Neural crest cell (in vitro differentiated cells): Measurements from ENCODE around the gene GPC6. TPM values are rescaled to one million over a fixed set of nuclear protein-coding genes. Genes with fewer than 3 reads are reported as not detected.

ENCODE experiments used
- DNase-seq: peaks from one replicate; pipeline ENCODE4 v3.0.0; 2021; ENCODE audit warnings: low read depth, mixed read lengths, low spot score
- H3K27ac Mint-ChIP-seq: one replicate; pipeline ENCODE4 v1.8.0; 2021; ENCODE audit warnings: mild to moderate bottlenecking, mixed read lengths; ENCODE audit not compliant: unreplicated experiment
- H3K27me3 Mint-ChIP-seq: 2 replicates; pipeline ENCODE4 v1.8.0; 2021; ENCODE audit warnings: low read depth, mild to moderate bottlenecking, mixed read lengths
- H3K36me3 Mint-ChIP-seq: 2 replicates; pipeline ENCODE4 v1.8.0; 2021; ENCODE audit warnings: low read depth, mild to moderate bottlenecking, mixed read lengths
- H3K4me1 Mint-ChIP-seq: 2 replicates; pipeline ENCODE4 v1.8.0; 2021; ENCODE audit warnings: mixed read lengths
- H3K4me3 Mint-ChIP-seq: one replicate; pipeline ENCODE4 v1.8.0; 2021; ENCODE audit warnings: mild to moderate bottlenecking, mixed read lengths
- H3K9me3 Mint-ChIP-seq: 2 replicates; pipeline ENCODE4 v1.8.0; 2021; ENCODE audit warnings: mixed read lengths
- total RNA-seq: library from RNA; stranded (reverse); gene quantifications from 2 replicates; pipeline ENCODE4 v1.2.1, GENCODE V29; 2021
- TF ChIP-seq, protein P1 (sequence below): fragments of 200-600 bp; sonication (generic); conservative IDR thresholded peaks from 2 replicates; pipeline ENCODE4 v1.5.0; 2021; ENCODE audit warnings: antibody characterized with exemption, mild to moderate bottlenecking

GPC6 gene
- total RNA-seq, 1 donor from 2014 or later, result 13.4 TPM

DNA sequence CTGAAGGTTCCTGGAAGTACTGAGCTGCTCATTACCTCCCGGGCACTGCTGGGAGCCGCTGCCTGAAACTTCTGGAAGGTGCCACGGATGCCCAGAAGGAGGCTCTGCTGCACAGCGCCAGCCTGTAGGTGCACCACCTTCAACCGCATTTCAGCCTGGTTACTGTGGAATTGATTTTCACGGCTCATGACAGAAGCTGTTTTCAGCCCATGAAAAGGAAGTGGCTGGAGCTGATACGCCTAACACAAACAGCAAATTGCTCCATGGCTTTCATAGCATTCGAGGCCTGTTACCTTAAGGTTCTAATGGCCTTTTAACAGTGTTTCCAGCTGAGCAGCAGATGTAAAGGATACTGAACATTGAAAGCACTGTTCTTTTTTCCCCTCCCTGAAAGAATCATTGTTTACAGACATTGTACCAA, 22.0 kb downstream of the GPC6 start:
- TF ChIP-seq, protein P1, sequence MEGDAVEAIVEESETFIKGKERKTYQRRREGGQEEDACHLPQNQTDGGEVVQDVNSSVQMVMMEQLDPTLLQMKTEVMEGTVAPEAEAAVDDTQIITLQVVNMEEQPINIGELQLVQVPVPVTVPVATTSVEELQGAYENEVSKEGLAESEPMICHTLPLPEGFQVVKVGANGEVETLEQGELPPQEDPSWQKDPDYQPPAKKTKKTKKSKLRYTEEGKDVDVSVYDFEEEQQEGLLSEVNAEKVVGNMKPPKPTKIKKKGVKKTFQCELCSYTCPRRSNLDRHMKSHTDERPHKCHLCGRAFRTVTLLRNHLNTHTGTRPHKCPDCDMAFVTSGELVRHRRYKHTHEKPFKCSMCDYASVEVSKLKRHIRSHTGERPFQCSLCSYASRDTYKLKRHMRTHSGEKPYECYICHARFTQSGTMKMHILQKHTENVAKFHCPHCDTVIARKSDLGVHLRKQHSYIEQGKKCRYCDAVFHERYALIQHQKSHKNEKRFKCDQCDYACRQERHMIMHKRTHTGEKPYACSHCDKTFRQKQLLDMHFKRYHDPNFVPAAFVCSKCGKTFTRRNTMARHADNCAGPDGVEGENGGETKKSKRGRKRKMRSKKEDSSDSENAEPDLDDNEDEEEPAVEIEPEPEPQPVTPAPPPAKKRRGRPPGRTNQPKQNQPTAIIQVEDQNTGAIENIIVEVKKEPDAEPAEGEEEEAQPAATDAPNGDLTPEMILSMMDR, result peak; percentile 54
- no peak overlapping the region for H3K27ac Mint-ChIP-seq
- H3K4me3 Mint-ChIP-seq, result no peak overlapping the region
- peak; percentile 24 for DNase-seq
- H3K4me1 Mint-ChIP-seq, result peaks cover 37% of the 10 kb centered on the region
- H3K9me3 Mint-ChIP-seq, result no peaks in the 10 kb centered on the region
- no peaks in the 10 kb centered on the region for H3K36me3 Mint-ChIP-seq
- no peaks in the 10 kb centered on the region for H3K27me3 Mint-ChIP-seq

DNA sequence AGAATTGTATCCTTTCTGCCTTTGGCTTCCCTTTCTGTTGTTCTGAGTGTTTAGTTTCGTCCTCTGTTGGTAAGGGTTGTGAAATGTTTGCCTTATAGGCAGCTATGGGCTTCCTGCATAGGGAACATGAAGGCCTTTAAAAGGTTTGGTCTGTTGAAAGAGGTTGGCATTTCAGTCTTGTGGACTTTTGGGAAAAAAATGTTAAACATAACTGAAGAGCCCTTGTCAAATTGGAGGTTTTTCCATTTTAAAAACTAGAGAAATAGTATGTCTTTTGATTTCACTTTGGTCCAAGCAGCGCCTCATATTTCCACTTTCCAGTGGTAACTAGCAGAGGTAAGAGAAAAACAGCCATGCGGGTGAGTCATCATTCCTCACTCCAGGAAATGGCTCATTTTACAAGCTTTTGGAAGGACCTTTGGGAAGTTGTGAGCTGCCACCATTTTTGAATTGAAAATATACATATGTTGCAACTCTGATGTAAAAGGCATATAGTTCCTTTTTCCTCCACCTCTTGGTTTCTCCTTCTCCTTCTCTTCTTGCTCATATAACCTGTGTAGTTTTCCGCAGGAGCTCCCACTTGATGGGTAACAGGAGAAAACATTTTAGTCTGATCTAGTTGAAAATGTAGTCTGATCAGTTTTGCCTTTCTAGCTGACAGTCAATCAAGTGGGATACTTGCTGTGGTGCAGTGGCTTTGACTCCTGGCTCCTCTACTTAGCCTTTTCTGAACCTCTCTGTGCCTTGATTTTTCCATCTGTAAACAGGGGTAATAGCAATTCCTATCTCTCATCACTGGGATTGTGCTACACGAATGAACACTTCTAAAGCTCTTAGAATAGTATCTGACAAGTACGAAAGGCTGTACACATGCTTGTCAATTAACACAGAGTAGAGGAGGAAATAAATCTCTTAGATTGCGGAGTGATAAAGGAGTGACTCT, 23.0 kb downstream of the GPC6 start:
- no peaks in the 10 kb centered on the region for H3K36me3 Mint-ChIP-seq
- TF ChIP-seq, protein P1, result no peak
- peaks cover 32% of the 10 kb centered on the region for H3K4me1 Mint-ChIP-seq
- no peak overlapping the region for H3K4me3 Mint-ChIP-seq
- no peaks in the 10 kb centered on the region for H3K27me3 Mint-ChIP-seq
- H3K9me3 Mint-ChIP-seq, result no peaks in the 10 kb centered on the region
- DNase-seq, result no peak
- no peak overlapping the region for H3K27ac Mint-ChIP-seq

DNA sequence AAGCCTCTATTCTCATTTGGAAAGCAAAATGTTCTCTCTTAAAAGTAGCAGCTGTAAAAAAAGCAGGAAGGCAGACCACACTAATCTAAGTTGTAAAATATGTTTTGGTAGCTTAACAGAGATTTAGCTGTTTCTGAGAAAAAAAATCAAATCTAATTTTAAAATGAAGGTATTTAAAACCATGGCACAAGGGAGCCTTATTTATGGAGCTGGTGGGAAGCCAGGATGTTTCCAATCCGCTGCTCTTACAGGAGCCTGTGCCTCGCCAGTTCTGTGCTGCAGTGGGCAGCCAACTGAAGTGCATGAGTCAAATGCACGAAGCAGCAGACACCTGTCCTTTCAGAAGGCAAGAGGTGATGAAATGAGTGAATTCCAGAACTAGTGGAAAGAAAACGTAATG, 28.2 kb downstream of the GPC6 start:
- Mint-ChIP-seq H3K4me3 (no peak overlapping the region), H3K4me1 (peaks cover 4% of the 10 kb centered on the region), H3K9me3 (no peaks in the 10 kb centered on the region), H3K36me3 (no peaks in the 10 kb centered on the region), H3K27me3 (no peaks in the 10 kb centered on the region), H3K27ac (no peak overlapping the region)
- TF ChIP-seq, protein P1, result no peak
- DNase-seq, result no peak

DNA sequence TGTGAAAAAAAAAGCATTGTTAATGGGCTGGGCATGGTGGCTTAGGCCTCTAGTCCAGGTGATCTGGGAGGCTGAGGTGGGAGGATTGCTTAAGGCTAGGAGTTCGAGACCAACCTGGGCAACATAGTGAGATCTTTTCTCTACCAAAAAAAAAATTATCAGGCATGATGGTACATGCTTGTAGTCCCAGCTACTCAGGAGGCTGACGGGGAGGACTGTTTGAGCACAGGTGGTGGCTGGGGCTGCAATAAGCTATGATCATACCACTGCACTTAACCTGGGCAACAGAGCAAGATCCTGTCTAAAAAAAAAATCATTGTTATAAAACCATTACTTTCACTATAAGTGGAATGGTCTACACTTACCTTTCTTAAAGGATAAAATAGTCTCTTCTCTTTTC, 30.4 kb downstream of the GPC6 start:
- H3K36me3 Mint-ChIP-seq, result no peaks in the 10 kb centered on the region
- H3K4me3 Mint-ChIP-seq, result no peak overlapping the region
- H3K27ac Mint-ChIP-seq, result no peak overlapping the region
- no peak for DNase-seq
- TF ChIP-seq, protein P1, result no peak
- no peaks in the 10 kb centered on the region for H3K27me3 Mint-ChIP-seq
- no peaks in the 10 kb centered on the region for H3K4me1 Mint-ChIP-seq
- no peaks in the 10 kb centered on the region for H3K9me3 Mint-ChIP-seq

DNA sequence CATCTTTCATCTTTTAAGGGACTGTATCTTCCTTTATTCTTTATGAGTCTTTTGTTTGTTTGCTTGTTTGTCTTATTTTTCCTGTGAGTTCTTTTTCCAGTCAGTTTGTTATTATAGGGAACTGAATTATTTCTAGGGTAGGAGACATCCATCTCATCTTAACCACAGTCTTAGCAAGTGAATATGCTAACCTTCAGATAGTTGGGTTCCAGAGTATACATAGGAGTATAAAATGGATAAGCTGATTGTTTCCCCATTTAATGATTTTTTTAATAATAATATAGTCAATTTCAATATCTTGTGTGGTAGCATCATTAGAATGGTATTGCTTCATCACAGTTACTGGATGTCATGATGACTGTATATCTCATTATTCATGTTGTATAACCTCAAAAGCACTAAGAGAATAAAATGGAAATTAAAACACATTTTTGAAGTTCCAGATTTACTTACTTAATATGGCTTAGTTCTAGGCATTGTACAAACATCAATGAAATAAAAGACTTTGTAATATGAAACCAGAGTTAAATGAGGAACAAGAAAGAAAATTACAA, 33.0 kb downstream of the GPC6 start:
- Mint-ChIP-seq H3K27me3 (no peaks in the 10 kb centered on the region), H3K4me3 (no peak overlapping the region), H3K4me1 (no peaks in the 10 kb centered on the region), H3K36me3 (no peaks in the 10 kb centered on the region), H3K27ac (no peak overlapping the region), H3K9me3 (no peaks in the 10 kb centered on the region)
- no peak for DNase-seq
- TF ChIP-seq, protein P1, result no peak
